PC-9 (cell line): ENCODE data around the gene BPIFB3. TPM values are rescaled to one million over a fixed set of nuclear protein-coding genes. Genes with fewer than 3 reads are reported as not detected.

Experiments
- BruUV-seq: library from RNA; stranded (reverse); fragments of 400-500 nt; replicated peaks from 2 replicates; lab custom pipeline; 2021; lab: Mats Ljungman, UMichigan
- CTCF ChIA-PET: fragments of 300-600 bp; sonication (Branson Sonifier 250); formaldehyde crosslinking; loops from one replicate; lab custom pipeline; 2022; ENCODE audit warnings: antibody characterized with exemption; lab: Charles Lee
- POLR2A ChIA-PET: fragments of 300-600 bp; sonication (Branson Sonifier 250); formaldehyde crosslinking; loops from one replicate; lab custom pipeline; 2022; ENCODE audit warnings: antibody characterized with exemption; ENCODE audit not compliant: unreplicated experiment; lab: Charles Lee
- DNase-seq, 2 experiments: peaks; one replicate each; pipeline versions ENCODE4 v3.0.0 to v3.0.0-alpha.2; 2015 to 2022; ENCODE audit warnings: mixed read lengths in 1 of 2
- H2AFZ ChIP-seq: fragments of 200-600 bp; sonication (generic); 2 replicates; pipeline ENCODE4 v1.8.1; 2017; ENCODE audit warnings: antibody characterized with exemption
- H3F3A ChIP-seq: fragments of 200-600 bp; sonication (generic); 2 replicates; pipeline ENCODE4 v1.8.1; 2017; ENCODE audit warnings: antibody characterized with exemption, mild to moderate bottlenecking, low read depth; ENCODE audit not compliant: insufficient read depth
- H3K27ac ChIP-seq: fragments of 200-600 bp; sonication (generic); 2 replicates; pipeline ENCODE4 v1.6.1; 2016; ENCODE audit warnings: mixed run types
- H3K27me3 ChIP-seq: fragments of 200-600 bp; sonication (generic); 2 replicates; pipeline ENCODE4 v1.6.1; 2016; ENCODE audit warnings: low read depth, mixed run types; ENCODE audit not compliant: insufficient read depth
- H3K36me3 ChIP-seq: fragments of 200-600 bp; sonication (generic); 2 replicates; pipeline ENCODE4 v1.6.1; 2016; ENCODE audit warnings: low read depth, mixed run types
- H3K4me1 ChIP-seq: fragments of 200-600 bp; sonication (generic); replicated peaks from 2 replicates; pipeline ENCODE4 v1.6.1; 2016; ENCODE audit warnings: mixed run types; ENCODE audit not compliant: insufficient read depth
- H3K4me2 ChIP-seq: fragments of 200-600 bp; sonication (generic); 2 replicates; pipeline ENCODE4 v1.6.1; 2017; ENCODE audit warnings: mixed run types
- H3K4me3 ChIP-seq: fragments of 200-600 bp; sonication (generic); 2 replicates; pipeline ENCODE4 v1.6.1; 2016; ENCODE audit warnings: mixed run types
- H3K79me2 ChIP-seq: fragments of 200-600 bp; sonication (generic); 2 replicates; pipeline ENCODE4 v1.6.1; 2017; ENCODE audit warnings: low read depth, mixed run types
- H3K9me2 ChIP-seq: fragments of 200-600 bp; sonication (generic); 2 replicates; pipeline ENCODE4 v1.8.1; 2017; ENCODE audit warnings: mild to moderate bottlenecking; ENCODE audit not compliant: insufficient read depth
- H3K9me3 ChIP-seq: fragments of 200-600 bp; sonication (generic); 2 replicates; pipeline ENCODE4 v1.8.1; 2016; ENCODE audit warnings: low read depth; ENCODE audit not compliant: insufficient read depth
- H4K20me1 ChIP-seq: fragments of 200-600 bp; sonication (generic); 2 replicates; pipeline ENCODE4 v1.8.1; 2017; ENCODE audit not compliant: insufficient read depth
- EZH2 ChIP-seq: fragments of 200-600 bp; sonication (generic); IDR thresholded peaks from 2 replicates; pipeline ENCODE4 v1.8.0; 2017; ENCODE audit warnings: antibody characterized with exemption, low read depth
- intact Hi-C: fragments of 100-400 bp; cut with micrococcal nuclease; formaldehyde crosslinking; loops from one replicate; pipeline ENCODE4 v1.10.0; 2022; ENCODE audit not compliant: unreplicated experiment
- total RNA-seq: library from RNA; stranded (reverse); gene quantifications from 2 replicates; pipeline ENCODE4 v1.2.3, GENCODE V29; 2021
- TF ChIP-seq, protein P1 (sequence below): fragments of 200-600 bp; sonication (generic); conservative IDR thresholded peaks from 2 replicates; pipeline ENCODE4 v1.6.1; 2017; ENCODE audit warnings: mixed run types, antibody characterized with exemption, mild to moderate bottlenecking, moderate library complexity

The BPIFB3 gene
- total RNA-seq, 1 experiment from 2014 or later: not detected

DNA sequence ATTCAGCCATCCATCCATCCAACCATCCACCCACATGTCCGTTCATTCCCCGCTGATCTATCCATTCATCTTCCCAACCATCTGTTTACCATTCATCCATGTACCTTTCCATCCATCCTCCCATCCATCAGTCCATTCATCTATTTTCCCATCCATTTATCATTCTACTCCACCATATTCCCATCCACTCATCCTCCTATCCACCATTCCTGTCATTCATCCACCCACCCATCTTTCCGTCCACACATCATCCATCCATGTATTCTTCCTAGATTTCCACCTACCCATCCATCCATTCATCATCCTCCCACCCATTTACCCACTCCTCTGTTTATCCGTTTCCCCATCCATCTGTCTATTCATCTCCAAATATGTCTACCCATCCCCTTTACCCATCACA, 15.5 kb upstream of the BPIFB3 start:
- Histone ChIP-seq H3K79me2 (no peaks in the 10 kb centered on the region), H3K27me3 (peaks cover 93% of the 10 kb centered on the region), H3K9me3 (no peaks in the 10 kb centered on the region), H4K20me1 (no peaks in the 10 kb centered on the region), H3K36me3 (no peaks in the 10 kb centered on the region), H3K4me1 (no peaks in the 10 kb centered on the region), H3K4me3 (no peak overlapping the region), H3K4me2 (no peak overlapping the region), H3F3A (no peaks in the 10 kb centered on the region), H2AFZ (no peak overlapping the region), H3K27ac (no peak overlapping the region), H3K9me2 (no peaks in the 10 kb centered on the region)
- no TSS peak for BruUV-seq
- DNase-seq: no peak
- TF ChIP-seq EZH2: no peak
- TF ChIP-seq, protein P1, sequence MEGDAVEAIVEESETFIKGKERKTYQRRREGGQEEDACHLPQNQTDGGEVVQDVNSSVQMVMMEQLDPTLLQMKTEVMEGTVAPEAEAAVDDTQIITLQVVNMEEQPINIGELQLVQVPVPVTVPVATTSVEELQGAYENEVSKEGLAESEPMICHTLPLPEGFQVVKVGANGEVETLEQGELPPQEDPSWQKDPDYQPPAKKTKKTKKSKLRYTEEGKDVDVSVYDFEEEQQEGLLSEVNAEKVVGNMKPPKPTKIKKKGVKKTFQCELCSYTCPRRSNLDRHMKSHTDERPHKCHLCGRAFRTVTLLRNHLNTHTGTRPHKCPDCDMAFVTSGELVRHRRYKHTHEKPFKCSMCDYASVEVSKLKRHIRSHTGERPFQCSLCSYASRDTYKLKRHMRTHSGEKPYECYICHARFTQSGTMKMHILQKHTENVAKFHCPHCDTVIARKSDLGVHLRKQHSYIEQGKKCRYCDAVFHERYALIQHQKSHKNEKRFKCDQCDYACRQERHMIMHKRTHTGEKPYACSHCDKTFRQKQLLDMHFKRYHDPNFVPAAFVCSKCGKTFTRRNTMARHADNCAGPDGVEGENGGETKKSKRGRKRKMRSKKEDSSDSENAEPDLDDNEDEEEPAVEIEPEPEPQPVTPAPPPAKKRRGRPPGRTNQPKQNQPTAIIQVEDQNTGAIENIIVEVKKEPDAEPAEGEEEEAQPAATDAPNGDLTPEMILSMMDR: no peak
- POLR2A ChIA-PET: no interaction called here
- intact Hi-C loops: no loop called here
- CTCF ChIA-PET: no interaction called here

DNA sequence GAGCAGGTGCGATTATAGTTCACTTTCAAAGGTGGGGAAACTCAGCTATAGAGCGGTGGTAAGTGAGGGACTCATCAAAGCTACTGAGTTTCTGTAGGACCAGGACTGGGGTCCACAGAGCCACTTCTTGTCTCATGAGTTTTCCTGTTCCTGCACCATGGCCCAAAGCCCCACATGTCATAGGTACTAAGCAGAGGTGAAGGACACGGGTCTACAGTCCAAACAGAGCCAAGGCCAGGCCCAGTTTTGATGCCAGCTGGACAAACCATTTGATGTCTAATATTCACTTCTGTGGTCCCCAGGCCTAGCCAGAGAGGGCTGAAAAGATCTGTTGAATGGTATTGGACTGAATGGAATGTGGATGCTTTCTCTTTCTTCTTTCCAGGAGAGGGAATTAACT, 11.3 kb upstream of the BPIFB3 start:
- Histone ChIP-seq H3K4me2 (no peak overlapping the region), H3K36me3 (no peaks in the 10 kb centered on the region), H3K9me3 (peaks cover 9% of the 10 kb centered on the region; the same call in 1 of the 2 replicates), H3K27me3 (peaks cover 78% of the 10 kb centered on the region), H2AFZ (no peak overlapping the region), H3K9me2 (no peaks in the 10 kb centered on the region), H3F3A (no peaks in the 10 kb centered on the region), H3K27ac (no peak overlapping the region), H4K20me1 (no peaks in the 10 kb centered on the region), H3K79me2 (no peaks in the 10 kb centered on the region), H3K4me3 (no peak overlapping the region), H3K4me1 (no peaks in the 10 kb centered on the region)
- no peak for DNase-seq
- no peak for TF ChIP-seq EZH2
- TF ChIP-seq, protein P1: no peak
- no TSS peak for BruUV-seq
- CTCF ChIA-PET: no interaction called here
- POLR2A ChIA-PET: interaction anchor here (0.5 kb wide), 1 partner anchor 27 kb away, joined by 8 read pairs; no protein-coding TSS in a partner anchor
- intact Hi-C loops: no loop called here

DNA sequence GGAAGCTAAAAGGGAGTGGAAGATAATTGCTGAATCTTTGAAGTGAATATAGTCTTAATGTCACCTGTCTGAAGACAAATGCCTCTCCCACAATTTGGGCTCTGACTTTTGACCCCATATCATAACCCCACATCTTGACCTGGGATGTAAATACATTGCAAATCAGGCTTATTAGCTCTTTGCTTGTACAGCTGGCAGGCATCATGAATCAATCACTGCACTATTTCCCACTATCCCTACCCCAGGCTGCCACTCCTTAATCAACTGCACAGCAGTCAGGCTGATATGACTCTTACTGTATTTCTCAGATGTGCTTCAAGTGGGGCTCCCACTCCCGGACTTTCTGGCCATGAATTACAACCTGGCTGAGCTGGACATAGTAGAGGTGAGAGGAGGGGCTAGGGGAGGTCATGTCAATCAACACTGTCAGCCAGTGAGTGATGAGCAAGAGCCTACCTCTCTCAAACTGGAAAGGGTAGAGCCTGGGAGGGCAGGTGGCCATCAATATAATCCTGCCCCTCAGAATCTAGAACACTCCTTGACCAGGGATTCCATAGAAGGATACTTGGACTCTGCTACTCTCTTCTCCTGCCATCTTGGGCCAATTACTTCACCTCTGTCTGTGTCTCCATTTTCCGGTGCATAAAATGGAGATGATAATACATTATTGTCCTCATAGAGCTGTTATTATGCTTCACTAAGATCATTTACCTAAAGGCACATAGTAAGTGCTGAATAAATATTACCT, 10.5 kb upstream of the BPIFB3 start:
- Histone ChIP-seq H3K4me1 (no peaks in the 10 kb centered on the region), H3K27me3 (peaks cover 79% of the 10 kb centered on the region), H3K4me3 (no peak overlapping the region), H3K36me3 (no peaks in the 10 kb centered on the region), H3F3A (no peaks in the 10 kb centered on the region), H3K27ac (no peak overlapping the region), H3K9me2 (no peaks in the 10 kb centered on the region), H2AFZ (no peak overlapping the region), H3K79me2 (no peaks in the 10 kb centered on the region), H3K9me3 (peaks cover 9% of the 10 kb centered on the region; the same call in 1 of the 2 replicates), H3K4me2 (no peak overlapping the region), H4K20me1 (no peaks in the 10 kb centered on the region)
- TF ChIP-seq, protein P1: no peak
- TF ChIP-seq EZH2: no peak
- ChIA-PET POLR2A (no interaction called here), CTCF (no interaction called here)
- intact Hi-C loops: no loop called here
- no TSS peak for BruUV-seq
- no peak for DNase-seq
